HepG2 (cell line): ENCODE data around the gene GPAM. TPM values are rescaled to one million over a fixed set of nuclear protein-coding genes. Genes with fewer than 3 reads are reported as not detected.

Source experiments
- ARNT2 ChIP-seq: sonication (generic); formaldehyde crosslinking; IDR thresholded peaks from 2 replicates; pipeline ENCODE4 v1.8.0; 2022; ENCODE audit warnings: mild to moderate bottlenecking, low read depth, missing genetic modification reagents, moderate library complexity
- ATF4 ChIP-seq, 2 experiments: fragments of 450-650 bp in 1 of 2; sonication (generic) in 1 of 2; formaldehyde crosslinking; IDR thresholded peaks; 2 replicates each; pipeline versions ENCODE4 v1.5.0 to v1.8.0; 2020 to 2022; ENCODE audit warnings: mild to moderate bottlenecking in 1 of 2, missing genetic modification reagents in 1 of 2
- BORCS8-MEF2B ChIP-seq: sonication (generic); formaldehyde crosslinking; IDR thresholded peaks from 2 replicates; pipeline ENCODE4 v1.8.0; 2022; ENCODE audit warnings: mild to moderate bottlenecking, missing genetic modification reagents
- CCAR2 ChIP-seq: fragments of 200-400 bp; formaldehyde crosslinking; optimal IDR thresholded peaks from 2 replicates; pipeline ENCODE3; 2018; ENCODE audit warnings: low read depth, mild to moderate bottlenecking, low read length, moderate library complexity
- CHD2 ChIP-seq: IDR thresholded peaks from 2 replicates; pipeline ENCODE4 v1.6.1; 2011; ENCODE audit warnings: low read depth, low read length, improper control_type of control experiment
- DMAP1 ChIP-seq: IDR thresholded peaks from 2 replicates; pipeline ENCODE4 v1.6.1; 2016
- ERF ChIP-seq: IDR thresholded peaks from 2 replicates; pipeline ENCODE4 v1.6.1; 2018; ENCODE audit warnings: missing biosample characterization, missing genetic modification reagents
- HNRNPLL ChIP-seq: fragments of 200-400 bp; formaldehyde crosslinking; IDR thresholded peaks from 2 replicates; pipeline ENCODE4 v1.6.1; 2017; ENCODE audit warnings: mild to moderate bottlenecking, low read depth, low read length; ENCODE audit not compliant: poor library complexity, severe bottlenecking
- NFIC ChIP-seq: IDR thresholded peaks from 2 replicates; pipeline ENCODE4 v1.6.1; 2012; ENCODE audit warnings: mild to moderate bottlenecking, low read length, inconsistent platforms
- PHF8 ChIP-seq: sonication (generic); formaldehyde crosslinking; IDR thresholded peaks from 2 replicates; pipeline ENCODE4 v1.5.0; 2020; ENCODE audit warnings: missing genetic modification reagents
- RARG ChIP-seq: sonication (generic); formaldehyde crosslinking; IDR thresholded peaks from 2 replicates; pipeline ENCODE4 v1.4.0; 2020; ENCODE audit warnings: low read depth, mild to moderate bottlenecking, missing genetic modification reagents
- REL ChIP-seq: sonication (generic); formaldehyde crosslinking; conservative IDR thresholded peaks from 2 replicates; pipeline ENCODE4 v1.8.0; 2022; ENCODE audit warnings: mild to moderate bottlenecking, missing genetic modification reagents, moderate library complexity
- RORA ChIP-seq: sonication (generic); formaldehyde crosslinking; IDR thresholded peaks from 2 replicates; pipeline ENCODE4 v1.5.0; 2020; ENCODE audit warnings: mild to moderate bottlenecking, missing genetic modification reagents, moderate library complexity
- SCMH1 ChIP-seq: sonication (generic); formaldehyde crosslinking; IDR thresholded peaks from 2 replicates; pipeline ENCODE4 v1.9.0; 2021; ENCODE audit warnings: missing genetic modification reagents, mild to moderate bottlenecking, borderline replicate concordance
- SIX4 ChIP-seq: sonication (generic); formaldehyde crosslinking; IDR thresholded peaks from 2 replicates; pipeline ENCODE4 v1.4.0; 2020; ENCODE audit warnings: missing genetic modification reagents
- SOX6 ChIP-seq, 2 experiments: fragments of 450-650 bp in 1 of 2; sonication (generic) in 1 of 2; formaldehyde crosslinking in 1 of 2; IDR thresholded peaks; 2 replicates each; pipeline versions ENCODE4 v1.4.0 to v1.6.1; 2017 to 2020; ENCODE audit warnings: antibody characterized with exemption in 1 of 2, mild to moderate bottlenecking in 1 of 2, missing genetic modification reagents in 1 of 2
- TFE3 ChIP-seq: IDR thresholded peaks from 2 replicates; pipeline ENCODE4 v1.6.1; 2016
- ZNF10 ChIP-seq: sonication (generic); formaldehyde crosslinking; IDR thresholded peaks from 2 replicates; pipeline ENCODE4 v1.4.0; 2020; ENCODE audit warnings: mild to moderate bottlenecking, low read depth, missing genetic modification reagents, borderline replicate concordance
- ZNF281 ChIP-seq: sonication (generic); formaldehyde crosslinking; IDR thresholded peaks from 2 replicates; pipeline ENCODE4 v1.4.0; 2020; ENCODE audit warnings: missing genetic modification reagents, borderline replicate concordance
- ZNF33B ChIP-seq: sonication (generic); formaldehyde crosslinking; IDR thresholded peaks from 2 replicates; pipeline ENCODE4 v1.5.1; 2020; ENCODE audit warnings: mild to moderate bottlenecking, missing genetic modification reagents
- ZNF557 ChIP-seq: sonication (generic); formaldehyde crosslinking; IDR thresholded peaks from 2 replicates; pipeline ENCODE4 v1.4.0; 2020; ENCODE audit warnings: missing genetic modification reagents
- ZSCAN25 ChIP-seq: sonication (generic); formaldehyde crosslinking; IDR thresholded peaks from 2 replicates; pipeline ENCODE4 v1.8.0; 2022; ENCODE audit warnings: mild to moderate bottlenecking, missing genetic modification reagents
- polyA plus RNA-seq, 8 experiments: library from polyadenylated mRNA; depleted of rRNA in 3 of 8; stranded (reverse) in 7 of 8; unstranded in 1 of 8; fragments of >200 nt; fragmentation: Illumina TruSeq in 4 of 8; extraction: Trizol in 4 of 8; gene quantifications; 2 replicates each; pipeline versions ENCODE4 v1.2.1 to v1.2.3, GENCODE V29; 2011 to 2016; ENCODE audit warnings: low read depth in 4 of 8, missing spikeins in 1 of 8, mixed read lengths in 1 of 8; ENCODE audit not compliant: insufficient read depth in 1 of 8
- total RNA-seq, 5 experiments: library from RNA; depleted of rRNA; stranded (reverse); fragments of >200 nt; fragmentation: Illumina TruSeq; extraction: Trizol; gene quantifications; 2 replicates each; pipeline ENCODE4 v1.2.3, GENCODE V29; 2016; ENCODE audit warnings: low read depth in 1 of 5
- TF ChIP-seq, protein P1 (sequence below): sonication (generic); formaldehyde crosslinking; IDR thresholded peaks from 2 replicates; pipeline ENCODE4 v1.8.0; 2022; ENCODE audit warnings: mild to moderate bottlenecking, missing genetic modification reagents; ENCODE audit not compliant: insufficient replicate concordance

GPAM gene
- total and polyA plus RNA-seq, 2 of the 13 experiments (the other 11 are each of a cell fraction or from before 2014, with no cell fraction given), result 36.8 to 140 TPM

DNA sequence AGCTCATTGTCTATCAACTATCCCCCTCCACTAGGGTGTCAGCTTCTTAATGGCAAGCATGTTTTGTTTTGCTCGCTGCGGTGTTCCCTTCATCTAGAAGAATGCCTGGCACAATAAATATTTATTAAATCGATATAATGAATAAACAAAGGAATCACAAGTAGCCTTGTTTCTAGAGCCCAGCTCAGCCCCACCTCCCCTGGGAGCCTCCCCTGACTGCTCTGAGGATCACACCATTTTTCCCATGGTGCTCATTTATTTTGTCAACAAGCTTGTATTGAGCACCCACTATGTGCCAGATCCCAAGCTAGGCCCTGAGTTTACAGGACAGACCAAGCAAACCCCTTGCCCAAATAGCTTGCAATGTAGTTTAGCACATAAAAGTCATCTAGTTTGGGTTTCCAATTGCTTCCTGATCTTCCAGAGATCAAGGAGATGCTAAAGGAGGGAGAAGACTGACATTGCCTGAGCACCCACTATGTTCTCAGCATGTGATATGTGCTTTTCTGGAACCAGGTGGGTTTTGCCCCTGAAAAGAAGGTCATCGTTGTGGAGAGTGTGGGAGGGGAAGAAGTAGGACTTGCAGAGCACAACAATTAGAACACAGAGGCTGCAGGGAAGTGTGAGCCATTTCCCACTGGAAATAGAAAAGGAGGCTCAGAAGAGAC, 42.3 kb upstream of the GPAM start (continued):
- TF ChIP-seq, protein P1, sequence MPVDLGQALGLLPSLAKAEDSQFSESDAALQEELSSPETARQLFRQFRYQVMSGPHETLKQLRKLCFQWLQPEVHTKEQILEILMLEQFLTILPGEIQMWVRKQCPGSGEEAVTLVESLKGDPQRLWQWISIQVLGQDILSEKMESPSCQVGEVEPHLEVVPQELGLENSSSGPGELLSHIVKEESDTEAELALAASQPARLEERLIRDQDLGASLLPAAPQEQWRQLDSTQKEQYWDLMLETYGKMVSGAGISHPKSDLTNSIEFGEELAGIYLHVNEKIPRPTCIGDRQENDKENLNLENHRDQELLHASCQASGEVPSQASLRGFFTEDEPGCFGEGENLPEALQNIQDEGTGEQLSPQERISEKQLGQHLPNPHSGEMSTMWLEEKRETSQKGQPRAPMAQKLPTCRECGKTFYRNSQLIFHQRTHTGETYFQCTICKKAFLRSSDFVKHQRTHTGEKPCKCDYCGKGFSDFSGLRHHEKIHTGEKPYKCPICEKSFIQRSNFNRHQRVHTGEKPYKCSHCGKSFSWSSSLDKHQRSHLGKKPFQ, result no peak
- TF ChIP-seq HNRNPLL (no peak), ZNF10 (CRISPR knock-in tag) (no peak), RORA (CRISPR knock-in tag) (no peak), ZNF33B (CRISPR knock-in tag) (0 out of 2 replicates have a peak, but pooled peaks have one; percentile 4), ZNF281 (CRISPR knock-in tag) (peak; percentile 37; the same call in 1 of the 2 replicates), CCAR2 (no peak), CHD2 (no peak), ZNF557 (CRISPR knock-in tag) (no peak), SIX4 (CRISPR knock-in tag) (no peak), REL (CRISPR knock-in tag) (no peak), ERF (CRISPR knock-in tag) (peak; percentile 11; the same call in 1 of the 2 replicates), NFIC (no peak), DMAP1 (CRISPR knock-in tag) (0 out of 2 replicates have a peak, but pooled peaks have one; percentile 12), ARNT2 (CRISPR knock-in tag) (0 out of 2 replicates have a peak, but pooled peaks have one; percentile 43), BORCS8-MEF2B (peak; percentile 29; the same call in 1 of the 2 replicates), RARG (CRISPR knock-in tag) (no peak), PHF8 (peak; percentile 36; the same call in 1 of the 2 replicates), TFE3 (CRISPR knock-in tag) (peak; percentile 15; the same call in 1 of the 2 replicates), ATF4 (CRISPR knock-in tag; IDR thresholded peaks at IDR 0.05) (peak in 1 of 2 experiments; percentile 57; a peak in 1 of 4 replicates), SCMH1 (CRISPR knock-in tag) (no peak), ZSCAN25 (CRISPR knock-in tag) (no peak), SOX6 (IDR thresholded peaks at IDR 0.05) (no peak), SOX6 (CRISPR knock-in tag; IDR thresholded peaks at IDR 0.05) (peak; percentile 62)
